ENCODE data around the gene TENT4A.

The TENT4A gene

GRCh38 chr5:6752236-6752635 is 39.0 kb downstream of the TENT4A start:
- no peak overlapping the region for H3K27ac Mint-ChIP-seq
- TF ChIP-seq CTCF (IDR thresholded peaks at IDR 0.05; ENCODE audit: unreplicated experiment in 3 of 3): no peak

GRCh38 chr5:6752782-6753181 is 39.5 kb downstream of the TENT4A start:
- no peaks in the 10 kb centered on the region for H3K4me1 Mint-ChIP-seq
- no peak overlapping the region for H3K27ac Mint-ChIP-seq
- H3K4me3 Mint-ChIP-seq: no peak overlapping the region
- H3K36me3 Mint-ChIP-seq (ENCODE audit: low read depth): peaks cover 85% of the 10 kb centered on the region
- no peaks in the 10 kb centered on the region for H3K27me3 Mint-ChIP-seq (ENCODE audit: low read depth)
- no peak for TF ChIP-seq CTCF (IDR thresholded peaks at IDR 0.05; ENCODE audit: unreplicated experiment in 3 of 3)
- H3K9me3 Mint-ChIP-seq: no peaks in the 10 kb centered on the region

More at GRCh38 chr5:6752236-6752635, 39.0 kb downstream of the TENT4A start:
- Mint-ChIP-seq H3K36me3 (ENCODE audit: low read depth) (peaks cover 86% of the 10 kb centered on the region), H3K4me1 (no peaks in the 10 kb centered on the region), H3K4me3 (no peak overlapping the region), H3K9me3 (no peaks in the 10 kb centered on the region), H3K27me3 (ENCODE audit: low read depth) (no peaks in the 10 kb centered on the region)

GRCh38 chr5:6753851-6754250 is 40.6 kb downstream of the TENT4A start:
- Mint-ChIP-seq H3K9me3 (no peaks in the 10 kb centered on the region), H3K27me3 (ENCODE audit: low read depth) (no peaks in the 10 kb centered on the region), H3K27ac (no peak overlapping the region), H3K4me1 (no peaks in the 10 kb centered on the region), H3K36me3 (ENCODE audit: low read depth) (peaks cover 84% of the 10 kb centered on the region), H3K4me3 (no peak overlapping the region)
- no peak for TF ChIP-seq CTCF (IDR thresholded peaks at IDR 0.05; ENCODE audit: unreplicated experiment in 3 of 3)

- Mint-ChIP-seq H3K36me3 (ENCODE audit: low read depth) (peaks cover 79% of the 10 kb centered on the region), H3K4me3 (no peak overlapping the region), H3K27ac (no peak overlapping the region), H3K4me1 (no peaks in the 10 kb centered on the region), H3K27me3 (ENCODE audit: low read depth) (no peaks in the 10 kb centered on the region), H3K9me3 (no peaks in the 10 kb centered on the region)
- no peak for TF ChIP-seq CTCF (IDR thresholded peaks at IDR 0.05; ENCODE audit: unreplicated experiment in 3 of 3)
Measured at GRCh38 chr5:6754766-6755165, 41.5 kb downstream of the TENT4A start.

GRCh38 chr5:6755519-6755918 is 42.3 kb downstream of the TENT4A start:
- no peak overlapping the region for H3K4me3 Mint-ChIP-seq
- no peak overlapping the region for H3K27ac Mint-ChIP-seq
- no peak for TF ChIP-seq CTCF (IDR thresholded peaks at IDR 0.05; ENCODE audit: unreplicated experiment in 3 of 3)

GRCh38 chr5:6755941-6756340 is 42.7 kb downstream of the TENT4A start:
- H3K4me3 Mint-ChIP-seq: no peak overlapping the region
- no peaks in the 10 kb centered on the region for H3K9me3 Mint-ChIP-seq
- no peak for TF ChIP-seq CTCF (IDR thresholded peaks at IDR 0.05; ENCODE audit: unreplicated experiment in 3 of 3)
- no peaks in the 10 kb centered on the region for H3K27me3 Mint-ChIP-seq (ENCODE audit: low read depth)
- H3K27ac Mint-ChIP-seq: no peak overlapping the region
- H3K36me3 Mint-ChIP-seq (ENCODE audit: low read depth): peaks cover 74% of the 10 kb centered on the region
- H3K4me1 Mint-ChIP-seq: no peaks in the 10 kb centered on the region

More at GRCh38 chr5:6755519-6755918, 42.3 kb downstream of the TENT4A start:
- Mint-ChIP-seq H3K27me3 (ENCODE audit: low read depth) (no peaks in the 10 kb centered on the region), H3K36me3 (ENCODE audit: low read depth) (peaks cover 73% of the 10 kb centered on the region), H3K4me1 (no peaks in the 10 kb centered on the region), H3K9me3 (no peaks in the 10 kb centered on the region)
